GM23338 (cell line): ENCODE results near the gene SPATC1L. TPM values are rescaled to one million over a fixed set of nuclear protein-coding genes. Genes with fewer than 3 reads are reported as not detected.

Experiments
- ATAC-seq: fragments of 200-7000 bp; cut with Tn5 transposase; 3 replicates; pipeline ENCODE4 v1.9.1; 2020
- DNase-seq: peaks from one replicate; pipeline ENCODE4 v3.0.0-alpha.2; 2015; ENCODE audit warnings: low spot score
- H2AFZ ChIP-seq: fragments of 200-600 bp; sonication (generic); 2 replicates; pipeline ENCODE4 v1.8.0; 2016; ENCODE audit warnings: antibody characterized with exemption, mild to moderate bottlenecking, moderate library complexity
- H3F3A ChIP-seq: fragments of 200-600 bp; sonication (generic); replicated peaks from 2 replicates; pipeline ENCODE4 v1.8.0; 2017; ENCODE audit warnings: antibody characterized with exemption, mixed run types, low read depth
- H3K27ac ChIP-seq: fragments of 200-600 bp; sonication (generic); 2 replicates; pipeline ENCODE4 v1.6.1; 2016; ENCODE audit warnings: low read depth
- H3K27me3 ChIP-seq: fragments of 200-600 bp; sonication (generic); 2 replicates; pipeline ENCODE4 v1.8.0; 2016; ENCODE audit warnings: mild to moderate bottlenecking, mixed run types, moderate library complexity; ENCODE audit not compliant: insufficient read depth
- H3K36me3 ChIP-seq: fragments of 200-600 bp; sonication (generic); 2 replicates; pipeline ENCODE4 v1.8.0; 2016; ENCODE audit warnings: mild to moderate bottlenecking; ENCODE audit not compliant: insufficient read depth
- H3K4me1 ChIP-seq: fragments of 200-600 bp; sonication (generic); 2 replicates; pipeline ENCODE4 v1.8.0; 2016; ENCODE audit warnings: mild to moderate bottlenecking, moderate library complexity; ENCODE audit not compliant: insufficient read depth
- H3K4me2 ChIP-seq: fragments of 200-600 bp; sonication (generic); 2 replicates; pipeline ENCODE4 v1.7.1; 2017; ENCODE audit warnings: mixed run types
- H3K4me3 ChIP-seq: fragments of 200-600 bp; sonication (generic); 2 replicates; pipeline ENCODE4 v1.6.1; 2016; ENCODE audit warnings: mixed run types
- H3K79me2 ChIP-seq: fragments of 200-600 bp; sonication (generic); replicated peaks from 2 replicates; pipeline ENCODE4 v1.8.0; 2017; ENCODE audit warnings: mild to moderate bottlenecking; ENCODE audit not compliant: insufficient read depth
- H3K9me2 ChIP-seq: fragments of 200-600 bp; sonication (generic); 2 replicates; pipeline ENCODE4 v1.8.0; 2017; ENCODE audit not compliant: insufficient read depth
- H4K20me1 ChIP-seq: fragments of 200-600 bp; sonication (generic); replicated peaks from 2 replicates; pipeline ENCODE4 v1.8.0; 2017; ENCODE audit warnings: mild to moderate bottlenecking; ENCODE audit not compliant: insufficient read depth
- H3K27ac Mint-ChIP-seq: 2 replicates; pipeline ENCODE4 v1.8.0; 2020; ENCODE audit warnings: inconsistent platforms, mild to moderate bottlenecking, moderate library complexity, mixed read lengths
- H3K27me3 Mint-ChIP-seq: 3 replicates; pipeline ENCODE4 v1.8.0; 2022; ENCODE audit warnings: low read depth, mild to moderate bottlenecking, moderate library complexity, mixed read lengths, inconsistent platforms; ENCODE audit not compliant: insufficient read depth, poor library complexity
- H3K36me3 Mint-ChIP-seq: 3 replicates; pipeline ENCODE4 v1.8.0; 2021; ENCODE audit warnings: low read depth, mild to moderate bottlenecking, inconsistent platforms, moderate library complexity, mixed read lengths
- H3K4me1 Mint-ChIP-seq: 3 replicates; pipeline ENCODE4 v1.8.0; 2020; ENCODE audit warnings: mild to moderate bottlenecking, inconsistent platforms, mixed read lengths
- H3K4me3 Mint-ChIP-seq: 3 replicates; pipeline ENCODE4 v1.8.0; 2021; ENCODE audit warnings: moderate library complexity, mild to moderate bottlenecking, inconsistent platforms, mixed read lengths
- H3K9me3 Mint-ChIP-seq: 3 replicates; pipeline ENCODE4 v1.8.0; 2020; ENCODE audit warnings: moderate library complexity, mild to moderate bottlenecking, inconsistent platforms, mixed read lengths
- CREB1 ChIP-seq: fragments of 250-450 bp; sonication (Bioruptor Pico); IDR thresholded peaks from 2 replicates; pipeline ENCODE4 v1.5.0; 2020; ENCODE audit warnings: low read depth, mild to moderate bottlenecking, moderate library complexity
- JUNB ChIP-seq: IDR thresholded peaks from one replicate; pipeline ENCODE4 v1.6.1; 2016; ENCODE audit warnings: antibody characterized with exemption; ENCODE audit not compliant: unreplicated experiment
- NANOG ChIP-seq: IDR thresholded peaks from 2 replicates; pipeline ENCODE4 v1.6.1; 2016; ENCODE audit warnings: antibody characterized with exemption, borderline replicate concordance
- STAT1 ChIP-seq: IDR thresholded peaks from one replicate; pipeline ENCODE4 v1.6.1; 2016; ENCODE audit warnings: antibody characterized with exemption; ENCODE audit not compliant: unreplicated experiment
- ZNF114 ChIP-seq: fragments of 250-450 bp; sonication (Bioruptor Pico); IDR thresholded peaks from 2 replicates; pipeline ENCODE4 v1.5.0; 2020; ENCODE audit warnings: mild to moderate bottlenecking, moderate library complexity
- polyA plus RNA-seq: library from polyadenylated mRNA; unstranded; fragments of >200 nt; fragmentation: Nextera tagmentation; extraction: Ambion mirVana; gene quantifications from 2 replicates; pipeline ENCODE4 v1.2.1, GENCODE V29; 2016
- total RNA-seq: library from RNA; depleted of rRNA; stranded (reverse); fragments of >200 nt; shearing (Covaris generic); gene quantifications from 2 replicates; pipeline ENCODE4 v1.2.3, GENCODE V29; 2014
- TF ChIP-seq, protein P1 (sequence below), 2 experiments: fragments of 200-600 bp in 1 of 2; sonication (generic) in 1 of 2; conservative IDR thresholded peaks; 2 replicates each; pipeline versions ENCODE4 v1.5.1 to v1.6.1; 2016 to 2017; ENCODE audit warnings: antibody characterized with exemption in 2 of 2, low read depth in 2 of 2, mild to moderate bottlenecking in 2 of 2, moderate library complexity in 1 of 2
- TF ChIP-seq, protein P2 (sequence below): fragments of 250-450 bp; sonication (Bioruptor Pico); IDR thresholded peaks from 2 replicates; pipeline ENCODE4 v1.5.0; 2020; ENCODE audit warnings: mild to moderate bottlenecking, moderate library complexity

The SPATC1L gene
- total and polyA plus RNA-seq, 2 experiments from 2014 or later, result 37.6 to 70.2 TPM

- no peak for DNase-seq
- no peak overlapping the region for H3K27ac Mint-ChIP-seq
Measured at GRCh38 chr21:46124926-46125845, 59.1 kb downstream of the SPATC1L start.

GRCh38 chr21:46124083-46124925, 60.0 kb downstream of the SPATC1L start:
- H2AFZ ChIP-seq, result no peak overlapping the region
- peaks cover 4% of the 10 kb centered on the region; the same call in 2 of the 3 replicates for H3K4me1 Mint-ChIP-seq
- H3K27me3 ChIP-seq, result no peaks in the 10 kb centered on the region
- H3K36me3 ChIP-seq, result no peaks in the 10 kb centered on the region
- peaks cover 12% of the 10 kb centered on the region for H3K27me3 Mint-ChIP-seq
- H3K27ac Mint-ChIP-seq, result no peak overlapping the region
- no peaks in the 10 kb centered on the region for H3F3A ChIP-seq
- ATAC-seq (no peak), DNase-seq (no peak)
- no peak overlapping the region for H3K27ac ChIP-seq
- H3K79me2 ChIP-seq, result no peaks in the 10 kb centered on the region
- no peaks in the 10 kb centered on the region for H3K4me1 ChIP-seq
- no peaks in the 10 kb centered on the region for H4K20me1 ChIP-seq
- peaks cover 9% of the 10 kb centered on the region; the same call in 2 of the 3 replicates for H3K36me3 Mint-ChIP-seq
- no peak overlapping the region for H3K4me2 ChIP-seq
- no peaks in the 10 kb centered on the region for H3K9me3 Mint-ChIP-seq
- no peak overlapping the region for H3K4me3 ChIP-seq
- H3K9me2 ChIP-seq, result no peaks in the 10 kb centered on the region
- H3K4me3 Mint-ChIP-seq, result no peak overlapping the region
- TF ChIP-seq JUNB (no peak), ZNF114 (no peak), NANOG (no peak), CREB1 (CRISPR knock-in tag) (no peak), STAT1 (no peak)
- TF ChIP-seq, protein P1, sequence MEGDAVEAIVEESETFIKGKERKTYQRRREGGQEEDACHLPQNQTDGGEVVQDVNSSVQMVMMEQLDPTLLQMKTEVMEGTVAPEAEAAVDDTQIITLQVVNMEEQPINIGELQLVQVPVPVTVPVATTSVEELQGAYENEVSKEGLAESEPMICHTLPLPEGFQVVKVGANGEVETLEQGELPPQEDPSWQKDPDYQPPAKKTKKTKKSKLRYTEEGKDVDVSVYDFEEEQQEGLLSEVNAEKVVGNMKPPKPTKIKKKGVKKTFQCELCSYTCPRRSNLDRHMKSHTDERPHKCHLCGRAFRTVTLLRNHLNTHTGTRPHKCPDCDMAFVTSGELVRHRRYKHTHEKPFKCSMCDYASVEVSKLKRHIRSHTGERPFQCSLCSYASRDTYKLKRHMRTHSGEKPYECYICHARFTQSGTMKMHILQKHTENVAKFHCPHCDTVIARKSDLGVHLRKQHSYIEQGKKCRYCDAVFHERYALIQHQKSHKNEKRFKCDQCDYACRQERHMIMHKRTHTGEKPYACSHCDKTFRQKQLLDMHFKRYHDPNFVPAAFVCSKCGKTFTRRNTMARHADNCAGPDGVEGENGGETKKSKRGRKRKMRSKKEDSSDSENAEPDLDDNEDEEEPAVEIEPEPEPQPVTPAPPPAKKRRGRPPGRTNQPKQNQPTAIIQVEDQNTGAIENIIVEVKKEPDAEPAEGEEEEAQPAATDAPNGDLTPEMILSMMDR (conservative IDR thresholded peaks at IDR 0.05; ENCODE audit: low read depth in 2 of 2), result no peak
- TF ChIP-seq, protein P2, sequence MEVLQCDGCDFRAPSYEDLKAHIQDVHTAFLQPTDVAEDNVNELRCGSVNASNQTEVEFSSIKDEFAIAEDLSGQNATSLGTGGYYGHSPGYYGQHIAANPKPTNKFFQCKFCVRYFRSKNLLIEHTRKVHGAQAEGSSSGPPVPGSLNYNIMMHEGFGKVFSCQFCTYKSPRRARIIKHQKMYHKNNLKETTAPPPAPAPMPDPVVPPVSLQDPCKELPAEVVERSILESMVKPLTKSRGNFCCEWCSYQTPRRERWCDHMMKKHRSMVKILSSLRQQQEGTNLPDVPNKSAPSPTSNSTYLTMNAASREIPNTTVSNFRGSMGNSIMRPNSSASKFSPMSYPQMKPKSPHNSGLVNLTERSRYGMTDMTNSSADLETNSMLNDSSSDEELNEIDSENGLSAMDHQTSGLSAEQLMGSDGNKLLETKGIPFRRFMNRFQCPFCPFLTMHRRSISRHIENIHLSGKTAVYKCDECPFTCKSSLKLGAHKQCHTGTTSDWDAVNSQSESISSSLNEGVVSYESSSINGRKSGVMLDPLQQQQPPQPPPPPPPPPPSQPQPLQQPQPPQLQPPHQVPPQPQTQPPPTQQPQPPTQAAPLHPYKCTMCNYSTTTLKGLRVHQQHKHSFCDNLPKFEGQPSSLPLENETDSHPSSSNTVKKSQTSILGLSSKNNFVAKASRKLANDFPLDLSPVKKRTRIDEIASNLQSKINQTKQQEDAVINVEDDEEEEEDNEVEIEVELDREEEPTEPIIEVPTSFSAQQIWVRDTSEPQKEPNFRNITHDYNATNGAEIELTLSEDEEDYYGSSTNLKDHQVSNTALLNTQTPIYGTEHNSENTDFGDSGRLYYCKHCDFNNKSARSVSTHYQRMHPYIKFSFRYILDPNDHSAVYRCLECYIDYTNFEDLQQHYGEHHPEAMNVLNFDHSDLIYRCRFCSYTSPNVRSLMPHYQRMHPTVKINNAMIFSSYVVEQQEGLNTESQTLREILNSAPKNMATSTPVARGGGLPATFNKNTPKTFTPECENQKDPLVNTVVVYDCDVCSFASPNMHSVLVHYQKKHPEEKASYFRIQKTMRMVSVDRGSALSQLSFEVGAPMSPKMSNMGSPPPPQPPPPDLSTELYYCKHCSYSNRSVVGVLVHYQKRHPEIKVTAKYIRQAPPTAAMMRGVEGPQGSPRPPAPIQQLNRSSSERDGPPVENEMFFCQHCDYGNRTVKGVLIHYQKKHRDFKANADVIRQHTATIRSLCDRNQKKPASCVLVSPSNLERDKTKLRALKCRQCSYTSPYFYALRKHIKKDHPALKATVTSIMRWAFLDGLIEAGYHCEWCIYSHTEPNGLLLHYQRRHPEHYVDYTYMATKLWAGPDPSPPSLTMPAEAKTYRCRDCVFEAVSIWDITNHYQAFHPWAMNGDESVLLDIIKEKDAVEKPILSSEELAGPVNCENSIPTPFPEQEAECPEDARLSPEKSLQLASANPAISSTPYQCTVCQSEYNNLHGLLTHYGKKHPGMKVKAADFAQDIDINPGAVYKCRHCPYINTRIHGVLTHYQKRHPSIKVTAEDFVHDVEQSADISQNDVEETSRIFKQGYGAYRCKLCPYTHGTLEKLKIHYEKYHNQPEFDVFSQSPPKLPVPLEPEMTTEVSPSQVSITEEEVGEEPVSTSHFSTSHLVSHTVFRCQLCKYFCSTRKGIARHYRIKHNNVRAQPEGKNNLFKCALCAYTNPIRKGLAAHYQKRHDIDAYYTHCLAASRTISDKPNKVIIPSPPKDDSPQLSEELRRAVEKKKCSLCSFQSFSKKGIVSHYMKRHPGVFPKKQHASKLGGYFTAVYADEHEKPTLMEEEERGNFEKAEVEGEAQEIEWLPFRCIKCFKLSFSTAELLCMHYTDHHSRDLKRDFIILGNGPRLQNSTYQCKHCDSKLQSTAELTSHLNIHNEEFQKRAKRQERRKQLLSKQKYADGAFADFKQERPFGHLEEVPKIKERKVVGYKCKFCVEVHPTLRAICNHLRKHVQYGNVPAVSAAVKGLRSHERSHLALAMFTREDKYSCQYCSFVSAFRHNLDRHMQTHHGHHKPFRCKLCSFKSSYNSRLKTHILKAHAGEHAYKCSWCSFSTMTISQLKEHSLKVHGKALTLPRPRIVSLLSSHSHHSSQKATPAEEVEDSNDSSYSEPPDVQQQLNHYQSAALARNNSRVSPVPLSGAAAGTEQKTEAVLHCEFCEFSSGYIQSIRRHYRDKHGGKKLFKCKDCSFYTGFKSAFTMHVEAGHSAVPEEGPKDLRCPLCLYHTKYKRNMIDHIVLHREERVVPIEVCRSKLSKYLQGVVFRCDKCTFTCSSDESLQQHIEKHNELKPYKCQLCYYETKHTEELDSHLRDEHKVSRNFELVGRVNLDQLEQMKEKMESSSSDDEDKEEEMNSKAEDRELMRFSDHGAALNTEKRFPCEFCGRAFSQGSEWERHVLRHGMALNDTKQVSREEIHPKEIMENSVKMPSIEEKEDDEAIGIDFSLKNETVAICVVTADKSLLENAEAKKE (CRISPR knock-in tag), result no peak

More at GRCh38 chr21:46124926-46125845, 59.1 kb downstream of the SPATC1L start:
- H3K4me1 ChIP-seq, result no peaks in the 10 kb centered on the region
- H3K4me1 Mint-ChIP-seq, result peaks cover 4% of the 10 kb centered on the region; the same call in 2 of the 3 replicates
- no peak overlapping the region for H3K27ac ChIP-seq
- no peak overlapping the region for H3K4me2 ChIP-seq
- H2AFZ ChIP-seq, result no peak overlapping the region
- no peaks in the 10 kb centered on the region for H3K36me3 ChIP-seq
- no peaks in the 10 kb centered on the region for H3K9me3 Mint-ChIP-seq
- H4K20me1 ChIP-seq, result no peaks in the 10 kb centered on the region
- H3K27me3 Mint-ChIP-seq, result peaks cover 12% of the 10 kb centered on the region
- TF ChIP-seq CREB1 (CRISPR knock-in tag) (no peak), STAT1 (no peak), NANOG (no peak), ZNF114 (no peak)
- ATAC-seq, result no peak
- H3K4me3 ChIP-seq, result no peak overlapping the region
- H3K9me2 ChIP-seq, result no peaks in the 10 kb centered on the region
- no peaks in the 10 kb centered on the region for H3F3A ChIP-seq
- H3K36me3 Mint-ChIP-seq, result peaks cover 9% of the 10 kb centered on the region; the same call in 2 of the 3 replicates
- no peaks in the 10 kb centered on the region for H3K79me2 ChIP-seq
- H3K4me3 Mint-ChIP-seq, result no peak overlapping the region
- H3K27me3 ChIP-seq, result no peaks in the 10 kb centered on the region
